OCI-LY1 (cell line): ENCODE data around the gene ARFIP1.

Experiments
- CTCF ChIP-seq: fragments of 200-600 bp; sonication (generic), shearing (Covaris generic); IDR thresholded peaks from 2 replicates; pipeline ENCODE4 v1.5.1; 2017; ENCODE audit warnings: mild to moderate bottlenecking, antibody characterized with exemption, low read length, moderate library complexity, mixed read lengths
- EZH2 ChIP-seq: fragments of 200-600 bp; sonication (generic), shearing (Covaris generic); IDR thresholded peaks from 2 replicates; pipeline ENCODE4 v1.8.0; 2017; ENCODE audit warnings: borderline replicate concordance, mixed run types, mild to moderate bottlenecking, antibody characterized with exemption, low read length, moderate library complexity, mixed read lengths

- TF ChIP-seq CTCF (no peak), EZH2 (no peak)
Measured at GRCh38 chr4:152940461-152940860, 160.7 kb downstream of the ARFIP1 start.
